ENCODE results near the gene UBE2D4. TPM values are rescaled to one million over a fixed set of nuclear protein-coding genes. Genes with fewer than 3 reads are reported as not detected.

Gene UBE2D4
- total and polyA plus RNA-seq, 2 donors (not counting 3 experiments of a cell fraction or from before 2014, with no cell fraction given), result 11.3 to 19.8 TPM

- no peaks in the 10 kb centered on the region for H3K27me3 ChIP-seq (ENCODE audit: control insufficient read depth in 2 of 2, insufficient read depth in 2 of 2, low read length in 2 of 2)
- DNase-seq (ENCODE audit: low read depth, low spot score) (no peak), FAIRE-seq (no peak)
- intact Hi-C loops (cut with micrococcal nuclease), result no loop called here
- no peaks in the 10 kb centered on the region for H3K9me3 ChIP-seq (replicated peaks; ENCODE audit: control insufficient read depth, insufficient read depth, low read length)
- H3K27ac ChIP-seq (ENCODE audit: insufficient read depth, low read depth, low read length), result no peak overlapping the region
- H3K9ac ChIP-seq (replicated peaks; ENCODE audit: extremely low read depth, insufficient read depth, low read length), result no peak overlapping the region
- CTCF ChIA-PET, result no interaction called here
- no peak overlapping the region for H3K4me2 ChIP-seq (ENCODE audit: insufficient read depth, low read length)
- no peak overlapping the region for H2AFZ ChIP-seq (ENCODE audit: low read depth, low read length)
- no peaks in the 10 kb centered on the region for H4K20me1 ChIP-seq (replicated peaks; ENCODE audit: control insufficient read depth, extremely low read depth, insufficient read depth, low read length)
- no TSS peak for BruUV-seq (replicated peaks)
- H3K36me3 ChIP-seq (ENCODE audit: control insufficient read depth in 2 of 2, extremely low read depth in 1 of 2, insufficient read depth in 2 of 2, low read length in 2 of 2), result no peaks in the 10 kb centered on the region
- dilution Hi-C loops (cut with MboI; ENCODE audit: extremely low pct_ligation_motif_present, low sequenced_read_pairs), result no loop called here
- no peaks in the 10 kb centered on the region for H3K79me2 ChIP-seq (ENCODE audit: control insufficient read depth, insufficient read depth, low read length)
- POLR2A ChIA-PET, result no interaction called here
- no peaks in the 10 kb centered on the region for H3K9me1 ChIP-seq (replicated peaks; ENCODE audit: control insufficient read depth, extremely low read depth, insufficient read depth, low read length)
- TF ChIP-seq MYC (IDR thresholded peaks at IDR 0.05; ENCODE audit: low read depth, low read length) (no peak), MAX (IDR thresholded peaks at IDR 0.05; ENCODE audit: insufficient read depth, insufficient read length) (no peak), GATA2 (IDR thresholded peaks at IDR 0.05; ENCODE audit: insufficient read depth, insufficient read length, low read depth, low read length) (no peak), JUN (IDR thresholded peaks at IDR 0.05; ENCODE audit: borderline replicate concordance, insufficient read depth, insufficient read length, low read depth) (no peak), FOS (IDR thresholded peaks at IDR 0.05; ENCODE audit: borderline replicate concordance, insufficient read depth, low read length) (no peak), POLR2A (IDR thresholded peaks at IDR 0.05; ENCODE audit: low read depth, low read length) (no peak), POLR2AphosphoS5 (IDR thresholded peaks at IDR 0.05; ENCODE audit: insufficient read depth, low read depth, low read length) (no peak), EZH2 (IDR thresholded peaks at IDR 0.05; ENCODE audit: borderline replicate concordance, low read depth, low read length, severe bottlenecking) (no peak), CTCF (IDR thresholded peaks at IDR 0.05; ENCODE audit: extremely low read depth in 1 of 2, insufficient read depth in 1 of 2, low read depth in 1 of 2, low read length in 2 of 2) (no peak)
- H3K4me1 ChIP-seq (ENCODE audit: control insufficient read depth, extremely low read depth, insufficient read depth, low read length), result peaks cover 3% of the 10 kb centered on the region
- H3K4me3 ChIP-seq (replicated peaks in 1 of 3; ENCODE audit: insufficient read depth in 1 of 3, low read depth in 1 of 3, low read length in 3 of 3), result no peak overlapping the region
Observed at GRCh38 chr7:43927810-43928209, 1.6 kb downstream of the UBE2D4 start.

All from endothelial cell of umbilical vein (primary cell).